ENCODE data around the gene B4GALT2. TPM values are rescaled to one million over a fixed set of nuclear protein-coding genes. Genes with fewer than 3 reads are reported as not detected.

B4GALT2 gene
- total RNA-seq, 1 experiment from 2014 or later: 76.8 TPM

- TF ChIP-seq MAX (IDR thresholded peaks at IDR 0.05) (no peak), POLR2A (IDR thresholded peaks at IDR 0.05; ENCODE audit: borderline replicate concordance, extremely low read depth, insufficient read depth, insufficient read length) (no peak), CEBPB (IDR thresholded peaks at IDR 0.05; ENCODE audit: low read depth) (no peak), CBX3 (IDR thresholded peaks at IDR 0.05; ENCODE audit: low read depth) (no peak), ELF1 (IDR thresholded peaks at IDR 0.05; ENCODE audit: borderline replicate concordance, low read depth) (no peak), EZH2phosphoT487 (IDR thresholded peaks at IDR 0.05; ENCODE audit: borderline replicate concordance) (no peak)
- TF ChIP-seq, protein P1, sequence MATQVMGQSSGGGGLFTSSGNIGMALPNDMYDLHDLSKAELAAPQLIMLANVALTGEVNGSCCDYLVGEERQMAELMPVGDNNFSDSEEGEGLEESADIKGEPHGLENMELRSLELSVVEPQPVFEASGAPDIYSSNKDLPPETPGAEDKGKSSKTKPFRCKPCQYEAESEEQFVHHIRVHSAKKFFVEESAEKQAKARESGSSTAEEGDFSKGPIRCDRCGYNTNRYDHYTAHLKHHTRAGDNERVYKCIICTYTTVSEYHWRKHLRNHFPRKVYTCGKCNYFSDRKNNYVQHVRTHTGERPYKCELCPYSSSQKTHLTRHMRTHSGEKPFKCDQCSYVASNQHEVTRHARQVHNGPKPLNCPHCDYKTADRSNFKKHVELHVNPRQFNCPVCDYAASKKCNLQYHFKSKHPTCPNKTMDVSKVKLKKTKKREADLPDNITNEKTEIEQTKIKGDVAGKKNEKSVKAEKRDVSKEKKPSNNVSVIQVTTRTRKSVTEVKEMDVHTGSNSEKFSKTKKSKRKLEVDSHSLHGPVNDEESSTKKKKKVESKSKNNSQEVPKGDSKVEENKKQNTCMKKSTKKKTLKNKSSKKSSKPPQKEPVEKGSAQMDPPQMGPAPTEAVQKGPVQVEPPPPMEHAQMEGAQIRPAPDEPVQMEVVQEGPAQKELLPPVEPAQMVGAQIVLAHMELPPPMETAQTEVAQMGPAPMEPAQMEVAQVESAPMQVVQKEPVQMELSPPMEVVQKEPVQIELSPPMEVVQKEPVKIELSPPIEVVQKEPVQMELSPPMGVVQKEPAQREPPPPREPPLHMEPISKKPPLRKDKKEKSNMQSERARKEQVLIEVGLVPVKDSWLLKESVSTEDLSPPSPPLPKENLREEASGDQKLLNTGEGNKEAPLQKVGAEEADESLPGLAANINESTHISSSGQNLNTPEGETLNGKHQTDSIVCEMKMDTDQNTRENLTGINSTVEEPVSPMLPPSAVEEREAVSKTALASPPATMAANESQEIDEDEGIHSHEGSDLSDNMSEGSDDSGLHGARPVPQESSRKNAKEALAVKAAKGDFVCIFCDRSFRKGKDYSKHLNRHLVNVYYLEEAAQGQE (IDR thresholded peaks at IDR 0.05; ENCODE audit: low read depth): no peak
- POLR2A ChIA-PET: interaction anchor here (0.9 kb wide), 1 partner anchor 15 kb away, joined by 3 read pairs; no protein-coding TSS in a partner anchor
- RAD21 ChIA-PET (ENCODE audit: low non-redundant PET in 1 of 2, low total read pairs in 2 of 2, uncharacterized antibody in 2 of 2, unreplicated experiment in 2 of 2): no interaction called here
- no peak for DNase-seq (ENCODE audit: low read depth, low spot score)
- Histone ChIP-seq H3K4me2 (ENCODE audit: low read length) (no peak overlapping the region), H3K79me2 (ENCODE audit: insufficient read depth, low read length) (no peaks in the 10 kb centered on the region), H4K20me1 (ENCODE audit: insufficient read depth) (no peaks in the 10 kb centered on the region), H3K4me3 (replicated peaks in 1 of 2; ENCODE audit: low read depth in 1 of 2, low read length in 2 of 2) (no peak overlapping the region), H3K9me2 (ENCODE audit: insufficient read depth) (no peaks in the 10 kb centered on the region), H3K27ac (ENCODE audit: low read depth, low read length) (no peak overlapping the region), H3K4me1 (ENCODE audit: control insufficient read depth in 1 of 2, insufficient read depth in 2 of 2, low read length in 2 of 2) (peaks cover 32 to 39% of the 10 kb centered on the region in 2 experiments), H2AFZ (ENCODE audit: low read depth, low read length, poor library complexity, severe bottlenecking) (no peak overlapping the region), H3K9me3 (ENCODE audit: control insufficient read depth in 1 of 2, insufficient read depth in 1 of 2, low read depth in 1 of 2, low read length in 2 of 2) (no peaks in the 10 kb centered on the region), H3K36me3 (ENCODE audit: control insufficient read depth in 1 of 2, insufficient read depth in 2 of 2, low read length in 2 of 2) (no peaks in the 10 kb centered on the region), H3K9ac (ENCODE audit: low read length) (no peak overlapping the region), H3K27me3 (ENCODE audit: insufficient read depth, low read length) (no peaks in the 10 kb centered on the region)
- intact Hi-C loops (cut with micrococcal nuclease): loop anchor here (10.0 kb wide), 1 partner anchor 808 kb away; no protein-coding TSS in a partner anchor
- ATAC-seq: no peak
- BruUV-seq (replicated peaks): no TSS peak
- CTCF ChIA-PET: interaction anchor here (1.2 kb wide), 1 partner anchor 28 kb away, joined by 3 read pairs; no protein-coding TSS in a partner anchor
Measured at GRCh38 chr1:44033041-44033575, 54.1 kb downstream of the B4GALT2 start.

Data from HCT116 (cell line).